SHP77 (cell line): ENCODE results near the gene ZFHX2.
"Not testable (repeated sequence)": the region's sequence is repeated elsewhere in the genome, so short reads cannot be mapped to it uniquely, and the experiment has no call there.

Experiments
- DNase-seq, 2 experiments: peaks; one replicate each; lab custom pipeline; 2025; lab: John Stamatoyannopoulos, UW

ZFHX2 gene

GRCh38 chr14:23551266-23552028 is at the start of gene ZFHX2:
Gene ZFHX2, minus strand, starts transcription at chr14:23551765. Its CDS starts 16,440 bp downstream, at chr14:23535325.
- DNase-seq, result peak; percentile 87 to 95

GRCh38 chr14:23600806-23601205 is 49.2 kb upstream of the ZFHX2 start:
- DNase-seq, result no peak

GRCh38 chr14:23600322-23600707 is 48.8 kb upstream of the ZFHX2 start:
- no peak for DNase-seq

GRCh38 chr14:23594191-23594590 is 42.6 kb upstream of the ZFHX2 start:
- not testable (repeated sequence) for DNase-seq

GRCh38 chr14:23590198-23590597 is 38.6 kb upstream of the ZFHX2 start:
- no peak for DNase-seq

GRCh38 chr14:23589606-23590005 is 38.0 kb upstream of the ZFHX2 start:
- no peak for DNase-seq

GRCh38 chr14:23588884-23589598 is 37.5 kb upstream of the ZFHX2 start:
- peak; percentile 85 to 91 for DNase-seq

GRCh38 chr14:23584527-23585203 is 33.1 kb upstream of the ZFHX2 start:
- not testable (repeated sequence) for DNase-seq

GRCh38 chr14:23583761-23584526 is 32.4 kb upstream of the ZFHX2 start:
- not testable (repeated sequence) for DNase-seq

GRCh38 chr14:23582906-23583760 is 31.6 kb upstream of the ZFHX2 start:
- DNase-seq, result no peak

- peak in 1 of 2 experiments; percentile 17 for DNase-seq
These were observed 29.4 kb upstream of the ZFHX2 start for GRCh38 chr14:23580948-23581281.

GRCh38 chr14:23580152-23580926 is 28.8 kb upstream of the ZFHX2 start:
- DNase-seq, result no peak

GRCh38 chr14:23579739-23580138 is 28.2 kb upstream of the ZFHX2 start:
- DNase-seq, result no peak

GRCh38 chr14:23579311-23579630 is 27.7 kb upstream of the ZFHX2 start:
- no peak for DNase-seq

- peak; percentile 74 to 79 for DNase-seq
These were observed 27.2 kb upstream of the ZFHX2 start, which contains the start of gene JPH4 for GRCh38 chr14:23578560-23579310. Gene JPH4, minus strand, starts transcription at chr14:23578790. Its CDS starts 1,337 bp downstream, at chr14:23577453.

- DNase-seq, result no peak
These were observed 26.3 kb upstream of the ZFHX2 start for GRCh38 chr14:23577710-23578392.

GRCh38 chr14:23577004-23577681 is 25.6 kb upstream of the ZFHX2 start:
- DNase-seq, result no peak

GRCh38 chr14:23573384-23574015 is 21.9 kb upstream of the ZFHX2 start:
- peak in 1 of 2 experiments; percentile 37 for DNase-seq
